GM12878 (cell line): Measurements from ENCODE around the gene DIP2B. TPM values are rescaled to one million over a fixed set of nuclear protein-coding genes. Genes with fewer than 3 reads are reported as not detected.

Experiments used
- ATAC-seq: fragments of 200-7000 bp; cut with Tn5 transposase; 3 replicates; pipeline ENCODE4 v1.9.1; 2020; ENCODE audit warnings: mild to moderate bottlenecking, moderate library complexity
- BruUV-seq: library from RNA; stranded (reverse); fragments of 400-500 nt; replicated peaks from 2 replicates; lab custom pipeline; 2021; lab: Mats Ljungman, UMichigan
- CTCF ChIA-PET: fragments of 300-600 bp; sonication (Branson Sonifier 250); formaldehyde crosslinking; extraction: SDS; loops from one replicate; lab custom pipeline; 2021; ENCODE audit warnings: inconsistent platforms; lab: Yijun Ruan, JAX
- POLR2A ChIA-PET: fragments of 350-600 bp; formaldehyde crosslinking; extraction: SDS; loops from one replicate; lab custom pipeline; 2021; ENCODE audit warnings: inconsistent platforms; lab: Charles Lee
- RAD21 ChIA-PET: fragments of 300-600 bp; sonication (Branson Sonifier 250); formaldehyde crosslinking; loops from one replicate; lab custom pipeline; 2023; ENCODE audit warnings: antibody characterized with exemption; ENCODE audit not compliant: unreplicated experiment; lab: Charles Lee
- SMC1A ChIA-PET: fragments of 300-600 bp; sonication (Branson Sonifier 250); formaldehyde crosslinking; loops from one replicate; lab custom pipeline; 2023; ENCODE audit not compliant: unreplicated experiment, uncharacterized antibody; lab: Charles Lee
- DNase-seq: peaks from one replicate; pipeline ENCODE4 v3.0.0-alpha.2; 2011; ENCODE audit warnings: low read depth, low spot score
- FAIRE-seq: peaks from 3 replicates; lab custom pipeline; 2011; peaks lifted over from hg19 to GRCh38; lab: Jason Lieb, UNC
- H2AFZ ChIP-seq: 2 replicates; pipeline ENCODE4 v1.6.0; 2011; ENCODE audit warnings: low read depth, low read length, control low read depth; ENCODE audit not compliant: control insufficient read depth
- H3K27ac ChIP-seq: 2 replicates; pipeline ENCODE4 v1.5.1; 2011; ENCODE audit warnings: control low read depth; ENCODE audit not compliant: control insufficient read depth, insufficient read depth
- H3K27me3 ChIP-seq, 2 experiments: replicated peaks in 1 of 2; 2 replicates each; pipeline versions ENCODE4 v1.6.0 to v1.6.1; 2011; ENCODE audit warnings: low read length in 1 of 2; ENCODE audit not compliant: control insufficient read depth in 2 of 2, insufficient read depth in 2 of 2
- H3K36me3 ChIP-seq, 2 experiments: 2 replicates each; pipeline ENCODE4 v1.5.1; 2011; ENCODE audit warnings: low read length in 1 of 2; ENCODE audit not compliant: control insufficient read depth in 2 of 2, insufficient read depth in 2 of 2
- H3K4me1 ChIP-seq: 2 replicates; pipeline ENCODE4 v1.6.1; 2011; ENCODE audit warnings: mild to moderate bottlenecking, low read length, moderate library complexity, mixed read lengths; ENCODE audit not compliant: control insufficient read depth, insufficient read depth
- H3K4me2 ChIP-seq: 2 replicates; pipeline ENCODE4 v1.6.0; 2011; ENCODE audit warnings: control low read depth; ENCODE audit not compliant: control insufficient read depth, insufficient read depth
- H3K4me3 ChIP-seq: fragments of 200-600 bp; sonication (generic); 2 replicates; pipeline ENCODE4 v1.5.1; 2016
- H3K79me2 ChIP-seq: 2 replicates; pipeline ENCODE4 v1.6.0; 2011; ENCODE audit warnings: low read length; ENCODE audit not compliant: control insufficient read depth, insufficient read depth
- H3K9ac ChIP-seq: 2 replicates; pipeline ENCODE4 v1.8.0; 2011; ENCODE audit warnings: low read length, control low read depth, mixed read lengths; ENCODE audit not compliant: control insufficient read depth, insufficient read depth
- H3K9me3 ChIP-seq: replicated peaks from 3 replicates; pipeline ENCODE4 v1.5.1; 2011; ENCODE audit warnings: mild to moderate bottlenecking, low read length; ENCODE audit not compliant: control insufficient read depth, insufficient read depth
- H4K20me1 ChIP-seq: 2 replicates; pipeline ENCODE4 v1.6.0; 2011; ENCODE audit not compliant: control insufficient read depth, insufficient read depth
- BHLHE40 ChIP-seq, 2 experiments: fragments of 450-650 bp in 1 of 2; IDR thresholded peaks; 2 replicates each; pipeline ENCODE4 v1.6.1; 2011 to 2017; ENCODE audit warnings: low read depth in 2 of 2, borderline replicate concordance in 1 of 2, improper control_type of control experiment in 1 of 2, low read length in 1 of 2, mild to moderate bottlenecking in 1 of 2
- IKZF1 ChIP-seq: fragments of 450-650 bp; conservative IDR thresholded peaks from 2 replicates; pipeline ENCODE4 v1.6.1; 2017; ENCODE audit warnings: antibody characterized with exemption, mild to moderate bottlenecking
- IKZF2 ChIP-seq, 2 experiments: fragments of 450-650 bp; IDR thresholded peaks; 2 replicates each; pipeline ENCODE4 v1.6.1; 2017; ENCODE audit warnings: mild to moderate bottlenecking in 2 of 2, moderate library complexity in 2 of 2
- JUNB ChIP-seq: IDR thresholded peaks from 2 replicates; pipeline ENCODE4 v1.6.1; 2016; ENCODE audit warnings: antibody characterized with exemption, mild to moderate bottlenecking
- MXI1 ChIP-seq: fragments of 150-350 bp; IDR thresholded peaks from 2 replicates; pipeline ENCODE4 v1.6.1; 2011; ENCODE audit warnings: low read depth, mild to moderate bottlenecking, inconsistent platforms, low read length, improper control_type of control experiment
- NFIC ChIP-seq: IDR thresholded peaks from 2 replicates; pipeline ENCODE4 v1.6.1; 2012; ENCODE audit warnings: low read depth, mild to moderate bottlenecking, inconsistent platforms, low read length, moderate library complexity
- NFYA ChIP-seq: IDR thresholded peaks from 2 replicates; pipeline ENCODE4 v1.6.1; 2011; ENCODE audit warnings: low read depth, mild to moderate bottlenecking, low read length, improper control_type of control experiment, borderline replicate concordance
- RUNX3 ChIP-seq: IDR thresholded peaks from 2 replicates; pipeline ENCODE4 v1.6.1; 2012; ENCODE audit warnings: low read length, inconsistent platforms
- SMC3 ChIP-seq: IDR thresholded peaks from 2 replicates; pipeline ENCODE4 v1.6.1; 2011; ENCODE audit warnings: low read length, improper control_type of control experiment, borderline replicate concordance
- SREBF2 ChIP-seq: IDR thresholded peaks from 2 replicates; pipeline ENCODE4 v1.6.1; 2012; ENCODE audit warnings: mild to moderate bottlenecking, low read length
- ZBTB33 ChIP-seq: fragments of 450-650 bp; IDR thresholded peaks from 2 replicates; pipeline ENCODE4 v1.6.1; 2017; ENCODE audit warnings: mild to moderate bottlenecking
- WGBS: methylation state at CpG from one replicate; pipeline ENCODE4 v1.1.6; 2016; ENCODE audit warnings: low lambda C conversion rate; ENCODE audit not compliant: insufficient replicate concordance, insufficient coverage; ENCODE audit errors: missing lambda C conversion rate; 5-methylcytosine and 5-hydroxymethylcytosine counted together
- in situ Hi-C: fragments of 300-500 bp; cut with MboI; formaldehyde crosslinking; loops from 9 replicates; pipeline ENCODE4 v1.14.3; 2018; ENCODE audit warnings: mixed read lengths
- intact Hi-C: fragments of 100-400 bp; cut with micrococcal nuclease; formaldehyde crosslinking; loops from one replicate; pipeline ENCODE4 v1.14.2; 2022; ENCODE audit not compliant: unreplicated experiment
- polyA plus RNA-seq, 11 experiments: library from polyadenylated mRNA; depleted of rRNA in 4 of 11; unstranded in 6 of 11; stranded (reverse) in 5 of 11; fragments of >200 nt; fragmentation: Nextera tagmentation in 4 of 11; fragmentation: Illumina TruSeq in 1 of 11; extraction: Ambion mirVana in 4 of 11; extraction: Trizol in 1 of 11; gene quantifications; 1 replicate in 1 of 11; 2 replicates in 10 of 11; pipeline versions ENCODE4 v1.2.1 to v1.2.3, GENCODE V29; 2011 to 2016; ENCODE audit warnings: inconsistent platforms in 2 of 11, missing spikeins in 2 of 11, low read depth in 1 of 11
- total RNA-seq, 4 experiments: library from RNA; depleted of rRNA in 3 of 4; stranded (reverse); fragments of >200 nt in 3 of 4; fragmentation: Illumina TruSeq in 1 of 4; extraction: Trizol in 1 of 4; gene quantifications; 2 replicates each; pipeline versions ENCODE4 v1.2.1 to v1.2.3, GENCODE V29; 2013 to 2021
- TF ChIP-seq, protein P1 (sequence below): fragments of 450-650 bp; formaldehyde crosslinking; IDR thresholded peaks from 2 replicates; pipeline ENCODE4 v1.4.0; 2022; ENCODE audit warnings: mild to moderate bottlenecking, moderate library complexity

DIP2B gene
- total and polyA plus RNA-seq, 10 of the 15 experiments (the other 5 are each of a cell fraction or from before 2014, with no cell fraction given), result 4.5 to 30.0 (median 18.6) TPM

DNA sequence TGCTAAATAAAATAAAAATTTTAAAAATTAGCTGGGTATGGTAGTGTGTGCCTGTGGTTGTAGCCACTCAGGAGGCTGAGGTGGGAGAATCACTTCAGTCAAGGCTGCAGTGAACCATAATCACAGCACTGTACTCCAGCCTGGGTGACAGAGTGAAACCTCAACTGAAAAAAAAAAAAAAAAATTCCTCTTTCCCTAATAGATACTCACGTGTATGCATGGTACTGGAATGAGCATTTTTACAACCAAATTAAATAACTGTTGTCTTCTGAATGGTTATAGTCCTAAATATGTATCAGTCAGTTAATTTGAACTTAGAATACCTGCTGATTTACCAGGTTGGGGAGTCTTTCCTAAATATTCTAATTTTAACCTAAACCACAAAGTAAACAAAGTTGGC is 160.8 kb downstream of the DIP2B start:
- Histone ChIP-seq H3K4me3 (no peak overlapping the region), H3K4me1 (peaks cover 35% of the 10 kb centered on the region), H3K27ac (peak overlapping the region; percentile 35), H4K20me1 (no peaks in the 10 kb centered on the region), H3K9me3 (no peaks in the 10 kb centered on the region), H3K27me3 (no peaks in the 10 kb centered on the region), H2AFZ (no peak overlapping the region), H3K36me3 (0 out of 4 replicates have a peak, but pooled peaks cover 0 to under 1% of the 10 kb centered on the region in 2 experiments), H3K79me2 (peaks cover 3% of the 10 kb centered on the region), H3K9ac (no peak overlapping the region), H3K4me2 (no peak overlapping the region)
- ChIA-PET RAD21 (interaction anchor here (1.2 to 3.8 kb wide), 2 partner anchors 158 to 418 kb away, joined by 3 to 42 read pairs; partner anchors contain the start of gene DIP2B), POLR2A (no interaction called here), SMC1A (no interaction called here), CTCF (interaction anchor here (0.8 to 7.2 kb wide), 3 partner anchors 13 to 158 kb away, joined by 3 to 76 read pairs (median 12); partner anchors contain the start of genes ATF1 and DIP2B)
- intact Hi-C loops (no loop called here), in situ Hi-C loops (no loop called here)
- no peak for ATAC-seq
- FAIRE-seq, result no peak
- no peak for TF ChIP-seq NFYA
- TF ChIP-seq SREBF2, result no peak
- 0 out of 4 replicates have a peak, but pooled peaks of 1 of the 2 experiments have one; percentile 15 for TF ChIP-seq IKZF2 (IDR thresholded peaks at IDR 0.05)
- no peak for TF ChIP-seq ZBTB33
- peak; percentile 28; the same call in 1 of the 2 replicates for TF ChIP-seq JUNB
- TF ChIP-seq BHLHE40 (IDR thresholded peaks at IDR 0.05; ENCODE audit: borderline replicate concordance in 1 of 2, low read depth in 2 of 2, low read length in 1 of 2), result peak; percentile 67 to 76; a peak in 3 of 4 replicates
- TF ChIP-seq MXI1, result no peak
- TF ChIP-seq IKZF1, result no peak
- TF ChIP-seq SMC3, result no peak
- TF ChIP-seq, protein P1, sequence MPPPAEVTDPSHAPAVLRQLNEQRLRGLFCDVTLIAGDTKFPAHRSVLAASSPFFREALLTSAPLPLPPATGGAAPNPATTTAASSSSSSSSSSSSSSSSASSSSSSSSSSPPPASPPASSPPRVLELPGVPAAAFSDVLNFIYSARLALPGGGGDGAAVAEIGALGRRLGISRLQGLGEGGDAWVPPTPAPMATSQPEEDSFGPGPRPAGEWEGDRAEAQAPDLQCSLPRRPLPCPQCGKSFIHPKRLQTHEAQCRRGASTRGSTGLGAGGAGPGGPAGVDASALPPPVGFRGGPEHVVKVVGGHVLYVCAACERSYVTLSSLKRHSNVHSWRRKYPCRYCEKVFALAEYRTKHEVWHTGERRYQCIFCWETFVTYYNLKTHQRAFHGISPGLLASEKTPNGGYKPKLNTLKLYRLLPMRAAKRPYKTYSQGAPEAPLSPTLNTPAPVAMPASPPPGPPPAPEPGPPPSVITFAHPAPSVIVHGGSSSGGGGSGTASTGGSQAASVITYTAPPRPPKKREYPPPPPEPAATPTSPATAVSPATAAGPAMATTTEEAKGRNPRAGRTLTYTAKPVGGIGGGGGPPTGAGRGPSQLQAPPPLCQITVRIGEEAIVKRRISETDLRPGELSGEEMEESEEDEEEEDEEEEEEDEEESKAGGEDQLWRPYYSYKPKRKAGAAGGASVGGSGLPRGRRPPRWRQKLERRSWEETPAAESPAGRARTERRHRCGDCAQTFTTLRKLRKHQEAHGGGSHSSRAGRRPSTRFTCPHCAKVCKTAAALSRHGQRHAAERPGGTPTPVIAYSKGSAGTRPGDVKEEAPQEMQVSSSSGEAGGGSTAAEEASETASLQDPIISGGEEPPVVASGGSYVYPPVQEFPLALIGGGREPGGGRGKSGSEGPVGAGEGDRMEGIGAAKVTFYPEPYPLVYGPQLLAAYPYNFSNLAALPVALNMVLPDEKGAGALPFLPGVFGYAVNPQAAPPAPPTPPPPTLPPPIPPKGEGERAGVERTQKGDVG (CRISPR knock-in tag), result no peak
- TF ChIP-seq RUNX3, result peak; percentile 44; the same call in 1 of the 2 replicates
- TF ChIP-seq NFIC, result 0 out of 2 replicates have a peak, but pooled peaks have one; percentile 33
- 6% methylated on average over 1 of the region's 1 CpG for WGBS
- no peak for DNase-seq
- BruUV-seq, result no TSS peak
